ENCODE data around the gene ECM1. TPM values are rescaled to one million over a fixed set of nuclear protein-coding genes. Genes with fewer than 3 reads are reported as not detected.
A peak's percentile ranks its signal among the peaks of the same experiment; 100 is the strongest.

ECM1 gene
- total RNA-seq, 4 donors from 2014 or later, result 17.4 to 32.9 (median 18.6) TPM

GRCh38 chr1:150535511-150536287, 27.8 kb downstream of the ECM1 start:
- peak overlapping the region; percentile 48 to 86 (median 75) for H3K27ac ChIP-seq (replicated peaks in 1 of 4)
- intact Hi-C loops (cut with DNase I), result loop anchor here (10.0 kb wide), 1 partner anchor 171 kb away; the partner anchor contains the start of gene RPRD2
- no peak for TF ChIP-seq CTCF (IDR thresholded peaks at IDR 0.05)
- no peak for TF ChIP-seq POLR2A (IDR thresholded peaks at IDR 0.05; ENCODE audit: low read depth)
- no peak for TF ChIP-seq POLR2AphosphoS5 (IDR thresholded peaks at IDR 0.05)
- no peak for TF ChIP-seq EP300 (IDR thresholded peaks at IDR 0.05)
- H3K36me3 ChIP-seq, result no peaks in the 10 kb centered on the region
- H3K27me3 ChIP-seq, result no peaks in the 10 kb centered on the region
- 89% methylated on average over 14 of the region's 14 CpGs for WGBS
- H3K9me3 ChIP-seq, result no peaks in the 10 kb centered on the region
- DNase-seq (ENCODE audit: extremely low spot score), result no peak
- peaks cover 21 to 72% (median 60%) of the 10 kb centered on the region in 4 donors for H3K4me1 ChIP-seq
- H3K4me3 ChIP-seq, result no peak overlapping the region

GRCh38 chr1:150536836-150537731, 29.2 kb downstream of the ECM1 start:
- 94% methylated on average over 10 of the region's 12 CpGs for WGBS

DNA sequence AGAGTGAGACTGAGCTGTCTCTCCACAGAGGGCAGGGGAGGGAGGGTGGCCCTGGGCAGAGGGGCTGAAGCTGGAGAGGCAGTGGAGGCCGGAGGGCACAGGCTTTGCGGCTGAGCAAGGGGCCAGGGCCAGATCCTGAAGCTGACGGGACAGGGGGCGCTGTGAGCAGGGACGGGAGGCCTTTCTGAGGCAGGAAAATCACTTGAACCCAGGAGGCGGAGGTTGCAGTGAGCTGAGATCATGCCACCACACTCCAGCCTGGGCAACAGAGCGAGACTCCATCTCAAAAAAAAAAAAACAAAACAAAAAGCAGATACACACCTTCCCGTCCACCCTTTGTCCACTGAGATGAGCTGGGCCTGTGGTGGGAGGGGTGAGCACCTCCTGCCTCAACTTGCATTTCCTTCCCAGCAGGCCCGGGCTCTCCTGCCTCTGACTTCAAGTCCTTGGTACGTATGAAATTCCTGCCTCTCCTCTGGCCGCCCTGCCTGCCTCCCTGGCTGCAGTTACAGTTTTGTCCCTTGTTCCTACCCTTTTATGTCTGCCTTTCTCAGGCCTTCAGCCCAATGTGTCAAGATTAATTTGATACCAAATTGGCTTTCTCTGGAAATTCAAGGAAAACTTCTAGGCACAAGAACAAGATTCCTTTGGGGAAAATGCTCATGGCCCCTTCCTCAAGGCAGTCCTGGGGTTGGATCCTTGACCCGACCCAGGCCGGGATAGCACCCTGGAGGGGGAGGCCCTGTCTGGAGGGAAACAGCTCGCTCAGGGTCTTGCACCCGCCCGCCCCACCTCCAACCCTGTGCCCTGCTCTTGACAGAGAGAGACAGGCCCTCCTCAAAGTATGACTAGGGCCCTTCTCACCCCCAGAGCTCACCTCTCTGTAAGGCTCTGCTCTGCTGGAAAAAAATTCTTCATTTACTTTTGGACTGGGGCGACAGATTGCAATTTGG, 30.1 kb downstream of the ECM1 start:
- Histone ChIP-seq H3K36me3 (no peaks in the 10 kb centered on the region), H3K27me3 (no peaks in the 10 kb centered on the region), H3K9me3 (no peaks in the 10 kb centered on the region), H3K4me1 (peaks cover 17 to 56% (median 47%) of the 10 kb centered on the region in 4 donors), H3K4me3 (no peak overlapping the region), H3K27ac (replicated peaks in 1 of 4) (peak overlapping the region; percentile 70 to 86 (median 72))
- no peak for TF ChIP-seq POLR2A (IDR thresholded peaks at IDR 0.05; ENCODE audit: low read depth)
- peak; percentile 42 to 77 for TF ChIP-seq POLR2AphosphoS5 (IDR thresholded peaks at IDR 0.05)
- 61% methylated on average over 17 of the region's 17 CpGs for WGBS
- intact Hi-C loops (cut with DNase I), result loop anchor here (10.0 kb wide), 1 partner anchor 173 kb away; the partner anchor contains the start of gene RPRD2
- peak; percentile 89 for DNase-seq (ENCODE audit: extremely low spot score)

More at GRCh38 chr1:150536836-150537731, 29.2 kb downstream of the ECM1 start:
- Histone ChIP-seq H3K36me3 (no peaks in the 10 kb centered on the region), H3K27ac (replicated peaks in 1 of 4) (peak overlapping the region; percentile 70 to 86 (median 72)), H3K4me3 (no peak overlapping the region), H3K27me3 (no peaks in the 10 kb centered on the region), H3K9me3 (no peaks in the 10 kb centered on the region), H3K4me1 (peaks cover 21 to 66% (median 56%) of the 10 kb centered on the region in 4 donors)
- intact Hi-C loops (cut with DNase I), result loop anchor here (10.0 kb wide), 1 partner anchor 172 kb away; the partner anchor contains the start of gene RPRD2
- no peak for DNase-seq (ENCODE audit: extremely low spot score)
- no peak for TF ChIP-seq POLR2AphosphoS5 (IDR thresholded peaks at IDR 0.05)

DNA sequence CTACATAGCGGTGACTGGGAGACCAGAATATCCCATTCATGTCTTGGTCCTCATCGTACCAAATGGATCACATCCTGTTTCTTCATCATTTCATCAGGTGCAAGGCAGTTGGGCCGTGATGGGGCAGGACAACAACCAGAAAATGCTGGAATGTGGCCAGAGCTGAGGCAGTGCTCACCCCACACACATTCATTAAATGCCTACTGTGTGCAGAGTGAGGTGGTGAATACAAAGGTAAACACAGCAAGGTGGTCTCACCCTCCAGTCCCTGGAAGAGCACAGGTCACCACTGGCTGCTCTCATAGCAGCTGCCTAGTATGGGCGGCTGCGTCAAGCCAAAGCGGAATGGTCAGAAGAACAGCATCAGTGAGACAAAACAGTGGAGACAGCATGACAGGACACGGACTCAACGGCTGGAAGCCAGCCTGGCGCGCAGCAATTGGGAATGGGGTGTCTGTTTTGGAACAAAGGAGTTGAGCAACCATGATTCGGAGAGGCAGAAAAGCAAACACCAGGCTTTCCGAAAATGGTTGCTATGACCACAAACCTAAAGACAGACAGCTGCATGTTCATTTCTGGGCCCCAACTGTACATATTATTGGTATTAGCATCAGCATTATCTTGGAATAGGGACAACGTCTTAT, 35.7 kb downstream of the ECM1 start:
- peaks cover 0 to 15% (median 14%) of the 10 kb centered on the region in 4 donors for H3K4me1 ChIP-seq
- TF ChIP-seq EP300 (IDR thresholded peaks at IDR 0.05), result no peak
- TF ChIP-seq CTCF (IDR thresholded peaks at IDR 0.05), result no peak
- TF ChIP-seq POLR2A (IDR thresholded peaks at IDR 0.05; ENCODE audit: low read depth), result no peak
- peak; percentile 21 to 25 for TF ChIP-seq POLR2AphosphoS5 (IDR thresholded peaks at IDR 0.05)
- 79% methylated on average over 13 of the region's 13 CpGs for WGBS
- intact Hi-C loops (cut with DNase I), result no loop called here
- no peak for DNase-seq (ENCODE audit: extremely low spot score)
- no peaks in the 10 kb centered on the region for H3K27me3 ChIP-seq
- H3K4me3 ChIP-seq, result no peak overlapping the region
- peak overlapping the region; percentile 6 to 52 (median 33) for H3K27ac ChIP-seq (replicated peaks in 1 of 4)
- H3K36me3 ChIP-seq, result no peaks in the 10 kb centered on the region
- no peaks in the 10 kb centered on the region for H3K9me3 ChIP-seq

DNA sequence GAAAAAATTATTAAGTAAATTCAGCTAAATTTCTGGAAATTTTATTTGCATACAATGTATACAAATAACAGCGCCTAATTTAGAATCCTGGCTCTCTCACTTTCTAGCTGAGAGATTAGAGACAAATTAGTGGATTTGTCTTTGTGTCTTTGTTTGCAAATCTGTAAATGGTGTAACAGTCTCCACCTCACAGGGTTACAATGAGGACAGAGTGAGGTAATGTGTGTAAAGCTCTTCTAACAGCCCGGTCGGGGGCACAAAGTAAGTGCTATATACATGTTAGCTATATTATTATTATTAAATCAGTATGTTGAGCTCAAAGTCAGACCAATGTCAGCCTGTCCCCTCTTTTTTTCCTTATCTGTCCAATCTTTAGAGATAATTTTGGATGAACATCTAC, 36.3 kb downstream of the ECM1 start:
- intact Hi-C loops (cut with DNase I), result no loop called here
- Histone ChIP-seq H3K9me3 (no peaks in the 10 kb centered on the region), H3K4me1 (peaks cover 0 to 12% (median 11%) of the 10 kb centered on the region in 4 donors), H3K4me3 (no peak overlapping the region), H3K27me3 (no peaks in the 10 kb centered on the region), H3K36me3 (no peaks in the 10 kb centered on the region), H3K27ac (replicated peaks in 1 of 4) (peak overlapping the region; percentile 23 to 40 (median 33))
- no peak for TF ChIP-seq POLR2A (IDR thresholded peaks at IDR 0.05; ENCODE audit: low read depth)
- TF ChIP-seq CTCF (IDR thresholded peaks at IDR 0.05), result no peak
- no peak for TF ChIP-seq POLR2AphosphoS5 (IDR thresholded peaks at IDR 0.05)
- no peak for TF ChIP-seq EP300 (IDR thresholded peaks at IDR 0.05)
- WGBS, result 67% methylated on average over 3 of the region's 3 CpGs
- DNase-seq (ENCODE audit: extremely low spot score), result no peak
